Suprapubic skin (tissue), 4 donors: ENCODE measurements around the gene SLC25A22. TPM values are rescaled to one million over a fixed set of nuclear protein-coding genes. Genes with fewer than 3 reads are reported as not detected.
A peak's percentile ranks its signal among the peaks of the same experiment; 100 is the strongest.

Experiments used
- DNase-seq, 2 donors: peaks; one replicate each; pipeline ENCODE4 v3.0.0-alpha.2; 2019; ENCODE audit warnings: low spot score in 2 of 2
- H3K27ac ChIP-seq: fragments of 200-600 bp; sonication (generic); one replicate; pipeline ENCODE4 v1.5.1; 2019
- H3K27me3 ChIP-seq: fragments of 200-600 bp; sonication (generic); one replicate; pipeline ENCODE4 v1.5.1; 2019
- H3K36me3 ChIP-seq: fragments of 200-600 bp; sonication (generic); one replicate; pipeline ENCODE4 v1.5.1; 2019
- H3K4me1 ChIP-seq: fragments of 200-600 bp; sonication (generic); one replicate; pipeline ENCODE4 v1.5.1; 2019
- H3K4me3 ChIP-seq: fragments of 200-600 bp; sonication (generic); one replicate; pipeline ENCODE4 v1.5.1; 2019; ENCODE audit warnings: mild to moderate bottlenecking
- H3K9me3 ChIP-seq: fragments of 200-600 bp; sonication (generic); one replicate; pipeline ENCODE4 v1.5.1; 2019
- CTCF ChIP-seq, 2 donors: fragments of 200-600 bp in 1 of 2; fragments of 450-650 bp in 1 of 2; sonication (generic) in 1 of 2; IDR thresholded peaks; one replicate each; pipeline ENCODE4 v1.5.1; 2016 to 2019; ENCODE audit warnings: antibody characterized with exemption in 2 of 2, mild to moderate bottlenecking in 1 of 2, moderate library complexity in 1 of 2
- EP300 ChIP-seq: sonication (generic); formaldehyde crosslinking; IDR thresholded peaks from one replicate; pipeline ENCODE4 v1.6.1; 2017; ENCODE audit warnings: antibody characterized with exemption
- POLR2A ChIP-seq, 2 donors: fragments of 450-650 bp; IDR thresholded peaks; one replicate each; pipeline ENCODE4 v1.6.1; 2017; ENCODE audit warnings: antibody characterized with exemption in 2 of 2, mild to moderate bottlenecking in 2 of 2, moderate library complexity in 2 of 2
- POLR2AphosphoS5 ChIP-seq, 3 donors: sonication (generic); formaldehyde crosslinking; IDR thresholded peaks; one replicate each; pipeline ENCODE4 v1.6.1; 2017; ENCODE audit warnings: antibody characterized with exemption in 3 of 3
- WGBS: methylation state at CpG from one replicate; pipeline ENCODE4 v1.1.5; 2018; 5-methylcytosine and 5-hydroxymethylcytosine counted together
- total RNA-seq, 4 donors: library from RNA; depleted of rRNA; stranded (reverse); fragments of >200 nt; gene quantifications; one replicate each; pipeline ENCODE4 v1.1.0, GENCODE V29; 2016

SLC25A22 gene
- total RNA-seq, 4 donors from 2014 or later: 11.2 to 14.7 (median 13.7) TPM

DNA sequence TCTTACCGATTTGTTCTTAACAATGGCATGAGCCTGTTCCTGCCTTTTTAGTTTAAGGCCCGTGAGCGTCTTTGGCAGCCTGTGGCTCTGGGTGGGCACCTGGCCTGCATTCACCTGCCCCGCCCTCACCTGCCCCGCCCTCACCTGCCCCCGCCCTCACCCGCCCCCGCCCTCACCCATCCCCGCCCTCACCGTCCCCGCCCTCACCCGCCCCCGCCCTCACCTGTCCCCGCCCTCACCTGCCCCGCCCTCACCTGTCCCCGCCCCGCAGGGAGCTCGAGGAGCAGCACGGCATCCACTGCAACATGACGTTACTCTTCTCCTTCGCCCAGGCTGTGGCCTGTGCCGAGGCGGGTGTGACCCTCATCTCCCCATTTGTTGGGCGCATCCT lies 35.0 kb downstream of the SLC25A22 start:
- Histone ChIP-seq H3K4me1 (peaks cover 20% of the 10 kb centered on the region), H3K9me3 (no peaks in the 10 kb centered on the region), H3K4me3 (no peak overlapping the region), H3K36me3 (peaks cover 79% of the 10 kb centered on the region), H3K27ac (peak overlapping the region; percentile 69), H3K27me3 (no peaks in the 10 kb centered on the region)
- TF ChIP-seq EP300 (no peak), CTCF (IDR thresholded peaks at IDR 0.05) (no peak), POLR2AphosphoS5 (IDR thresholded peaks at IDR 0.05) (no peak), POLR2A (IDR thresholded peaks at IDR 0.05) (no peak)
- 56% methylated on average over 21 of the region's 24 CpGs for WGBS
- DNase-seq: no peak

GRCh38 chr11:762421-763072 lies 35.5 kb downstream of the SLC25A22 start:
- H3K36me3 ChIP-seq: peaks cover 83% of the 10 kb centered on the region
- TF ChIP-seq POLR2AphosphoS5 (IDR thresholded peaks at IDR 0.05) (no peak), POLR2A (IDR thresholded peaks at IDR 0.05) (no peak), EP300 (no peak), CTCF (IDR thresholded peaks at IDR 0.05) (no peak)
- 23% methylated on average over 4 of the region's 10 CpGs for WGBS
- DNase-seq: peak in 1 of 2 donors; percentile 66
- peak overlapping the region; percentile 69 for H3K27ac ChIP-seq
- H3K4me3 ChIP-seq: no peak overlapping the region
- H3K4me1 ChIP-seq: peaks cover 20% of the 10 kb centered on the region
- no peaks in the 10 kb centered on the region for H3K27me3 ChIP-seq
- no peaks in the 10 kb centered on the region for H3K9me3 ChIP-seq

- WGBS: 84% methylated on average over 8 of the region's 8 CpGs
- H3K36me3 ChIP-seq: peaks cover 83% of the 10 kb centered on the region
- H3K27me3 ChIP-seq: no peaks in the 10 kb centered on the region
- H3K9me3 ChIP-seq: no peaks in the 10 kb centered on the region
- H3K4me3 ChIP-seq: no peak overlapping the region
- no peak overlapping the region for H3K27ac ChIP-seq
- peaks cover 20% of the 10 kb centered on the region for H3K4me1 ChIP-seq
- no peak for TF ChIP-seq POLR2A (IDR thresholded peaks at IDR 0.05)
- no peak for TF ChIP-seq POLR2AphosphoS5 (IDR thresholded peaks at IDR 0.05)
- TF ChIP-seq CTCF (IDR thresholded peaks at IDR 0.05): no peak
- no peak for TF ChIP-seq EP300
- no peak for DNase-seq
These were observed 36.5 kb downstream of the SLC25A22 start for GRCh38 chr11:761526-762108.

DNA sequence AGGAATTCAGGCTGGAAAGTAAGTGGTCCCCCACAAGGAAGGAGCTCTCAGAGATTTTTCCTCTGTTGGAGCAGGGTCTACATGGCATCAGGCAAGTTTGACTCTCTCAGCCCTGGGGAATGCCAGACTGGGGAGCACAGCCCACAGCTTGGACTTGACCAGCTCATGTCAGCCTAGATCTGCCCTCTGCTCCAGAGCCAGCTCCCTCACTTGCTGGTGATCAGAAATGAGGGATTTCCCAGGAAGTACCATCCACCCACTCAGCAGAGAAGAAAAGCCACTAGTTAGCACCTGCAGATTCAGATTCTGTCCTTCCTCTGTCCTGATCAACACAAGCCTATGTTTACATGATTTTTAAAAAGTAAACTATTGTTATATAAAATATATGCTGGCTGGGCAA lies 37.8 kb downstream of the SLC25A22 start:
- Histone ChIP-seq H3K27me3 (no peaks in the 10 kb centered on the region), H3K36me3 (peaks cover 88% of the 10 kb centered on the region), H3K4me1 (peaks cover 20% of the 10 kb centered on the region), H3K4me3 (no peak overlapping the region), H3K27ac (no peak overlapping the region), H3K9me3 (no peaks in the 10 kb centered on the region)
- TF ChIP-seq POLR2AphosphoS5 (IDR thresholded peaks at IDR 0.05) (no peak), EP300 (no peak), POLR2A (IDR thresholded peaks at IDR 0.05) (no peak)
- DNase-seq: no peak

GRCh38 chr11:749731-750130 lies 48.4 kb downstream of the SLC25A22 start:
- H3K27me3 ChIP-seq: no peaks in the 10 kb centered on the region
- no peaks in the 10 kb centered on the region for H3K36me3 ChIP-seq
- WGBS: 45% methylated on average over 2 of the region's 2 CpGs
- TF ChIP-seq EP300 (no peak), POLR2AphosphoS5 (IDR thresholded peaks at IDR 0.05) (no peak), CTCF (IDR thresholded peaks at IDR 0.05) (no peak), POLR2A (IDR thresholded peaks at IDR 0.05) (no peak)
- no peak for DNase-seq
- no peak overlapping the region for H3K27ac ChIP-seq
- H3K4me3 ChIP-seq: no peak overlapping the region
- H3K9me3 ChIP-seq: no peaks in the 10 kb centered on the region
- peaks cover 33% of the 10 kb centered on the region for H3K4me1 ChIP-seq
